Loucy (cell line): ENCODE results near the gene CCL15.

Experiments
- H2AFZ ChIP-seq: fragments of 200-600 bp; sonication (generic); 2 replicates; pipeline ENCODE4 v1.6.0; 2016; ENCODE audit warnings: antibody characterized with exemption, mild to moderate bottlenecking, low read length, moderate library complexity
- H3F3A ChIP-seq: fragments of 200-600 bp; 2 replicates; pipeline ENCODE4 v1.6.0; 2016; ENCODE audit warnings: antibody characterized with exemption, low read depth, mild to moderate bottlenecking
- H3K27me3 ChIP-seq: fragments of 200-600 bp; sonication (generic); 2 replicates; pipeline ENCODE4 v1.6.1; 2014; ENCODE audit warnings: low read length, mild to moderate bottlenecking; ENCODE audit not compliant: insufficient read depth, poor library complexity, severe bottlenecking
- H3K36me3 ChIP-seq: fragments of 200-600 bp; sonication (generic); 2 replicates; pipeline ENCODE4 v1.6.1; 2016; ENCODE audit warnings: low read length; ENCODE audit not compliant: insufficient read depth
- H3K4me1 ChIP-seq: fragments of 200-600 bp; sonication (generic); 2 replicates; pipeline ENCODE4 v1.5.1; 2014; ENCODE audit warnings: low read length, mild to moderate bottlenecking; ENCODE audit not compliant: insufficient read depth, poor library complexity, severe bottlenecking
- H3K4me2 ChIP-seq: fragments of 200-600 bp; sonication (generic); 2 replicates; pipeline ENCODE4 v1.6.0; 2014; ENCODE audit warnings: antibody characterized with exemption, low read length, low read depth, mild to moderate bottlenecking; ENCODE audit not compliant: poor library complexity, severe bottlenecking
- H3K4me3 ChIP-seq: fragments of 200-600 bp; sonication (generic); 2 replicates; pipeline ENCODE4 v1.5.1; 2014; ENCODE audit warnings: low read length, mild to moderate bottlenecking, mixed read lengths; ENCODE audit not compliant: poor library complexity, severe bottlenecking
- H3K79me2 ChIP-seq: fragments of 200-600 bp; sonication (generic); 2 replicates; pipeline ENCODE4 v1.6.1; 2014; ENCODE audit warnings: low read length; ENCODE audit not compliant: insufficient read depth
- H3K9ac ChIP-seq: fragments of 200-600 bp; sonication (generic); 2 replicates; pipeline ENCODE4 v1.6.0; 2014; ENCODE audit warnings: mild to moderate bottlenecking, low read depth, low read length, moderate library complexity; ENCODE audit not compliant: poor library complexity, severe bottlenecking
- H3K9me2 ChIP-seq: fragments of 200-600 bp; sonication (generic); replicated peaks from 2 replicates; pipeline ENCODE4 v1.6.1; 2016; ENCODE audit warnings: low read depth, low read length, mixed read lengths
- H3K9me3 ChIP-seq: fragments of 200-600 bp; sonication (generic); 2 replicates; pipeline ENCODE4 v1.6.1; 2014; ENCODE audit warnings: mild to moderate bottlenecking, antibody characterized with exemption, low read length, low read depth; ENCODE audit not compliant: insufficient read depth
- H4K20me1 ChIP-seq: fragments of 200-600 bp; sonication (generic); 2 replicates; pipeline ENCODE4 v1.6.0; 2014; ENCODE audit warnings: antibody characterized with exemption, low read length, mild to moderate bottlenecking; ENCODE audit not compliant: insufficient read depth, poor library complexity, severe bottlenecking
- CTCF ChIP-seq: fragments of 200-600 bp; sonication (generic); conservative IDR thresholded peaks from 2 replicates; pipeline ENCODE4 v1.5.1; 2014; ENCODE audit warnings: mild to moderate bottlenecking, antibody characterized with exemption, low read length
- EZH2phosphoT487 ChIP-seq: fragments of 200-600 bp; IDR thresholded peaks from 2 replicates; pipeline ENCODE4 v1.6.1; 2018; ENCODE audit warnings: antibody characterized with exemption, mild to moderate bottlenecking, moderate library complexity, borderline replicate concordance

CCL15 gene

GRCh38 chr17:36011201-36011600 is 9.8 kb upstream of the CCL15 start:
- H4K20me1 ChIP-seq, result no peaks in the 10 kb centered on the region

GRCh38 chr17:36008998-36009665 is 7.8 kb upstream of the CCL15 start:
- Histone ChIP-seq H3K4me2 (no peak overlapping the region), H3K9me3 (no peaks in the 10 kb centered on the region)

More at GRCh38 chr17:36011201-36011600, 9.8 kb upstream of the CCL15 start:
- Histone ChIP-seq H3K79me2 (no peaks in the 10 kb centered on the region), H2AFZ (no peak overlapping the region), H3K4me3 (no peak overlapping the region), H3K9me3 (no peaks in the 10 kb centered on the region), H3F3A (no peaks in the 10 kb centered on the region), H3K36me3 (no peaks in the 10 kb centered on the region), H3K4me2 (no peak overlapping the region), H3K4me1 (no peaks in the 10 kb centered on the region), H3K9me2 (no peaks in the 10 kb centered on the region), H3K9ac (no peak overlapping the region), H3K27me3 (no peaks in the 10 kb centered on the region)
- TF ChIP-seq CTCF (no peak), EZH2phosphoT487 (no peak)

GRCh38 chr17:36004594-36005108 is 3.3 kb upstream of the CCL15 start:
- no peaks in the 10 kb centered on the region for H3K9me2 ChIP-seq
- H3K9me3 ChIP-seq, result no peaks in the 10 kb centered on the region
- no peaks in the 10 kb centered on the region for H3K79me2 ChIP-seq
- H3K4me1 ChIP-seq, result peaks cover 9% of the 10 kb centered on the region
- H3K4me2 ChIP-seq, result peak overlapping the region; percentile 34
- no peaks in the 10 kb centered on the region for H3K27me3 ChIP-seq
- peak overlapping the region; percentile 84 for H2AFZ ChIP-seq
- no peak for TF ChIP-seq EZH2phosphoT487
- no peak for TF ChIP-seq CTCF
- no peaks in the 10 kb centered on the region for H4K20me1 ChIP-seq
- H3K36me3 ChIP-seq, result no peaks in the 10 kb centered on the region
- no peak overlapping the region for H3K4me3 ChIP-seq
- no peak overlapping the region for H3K9ac ChIP-seq
- H3F3A ChIP-seq, result no peaks in the 10 kb centered on the region

More at GRCh38 chr17:36008998-36009665, 7.8 kb upstream of the CCL15 start:
- Histone ChIP-seq H3K4me3 (no peak overlapping the region), H3K79me2 (no peaks in the 10 kb centered on the region), H3K4me1 (peaks cover 9% of the 10 kb centered on the region), H3K36me3 (no peaks in the 10 kb centered on the region), H3F3A (no peaks in the 10 kb centered on the region), H3K27me3 (no peaks in the 10 kb centered on the region), H2AFZ (no peak overlapping the region), H4K20me1 (no peaks in the 10 kb centered on the region), H3K9ac (no peak overlapping the region), H3K9me2 (no peaks in the 10 kb centered on the region)
- TF ChIP-seq CTCF (peak; percentile 46), EZH2phosphoT487 (no peak)
